HG03565 (cell line): ENCODE measurements around the gene GJA5.

Experiments
- ATAC-seq: cut with Tn5 transposase; IDR thresholded peaks from one replicate; pipeline ENCODE4 v1.9.1; 2021; ENCODE audit warnings: mild to moderate bottlenecking, moderate library complexity; ENCODE audit not compliant: unreplicated experiment

GJA5 gene

DNA sequence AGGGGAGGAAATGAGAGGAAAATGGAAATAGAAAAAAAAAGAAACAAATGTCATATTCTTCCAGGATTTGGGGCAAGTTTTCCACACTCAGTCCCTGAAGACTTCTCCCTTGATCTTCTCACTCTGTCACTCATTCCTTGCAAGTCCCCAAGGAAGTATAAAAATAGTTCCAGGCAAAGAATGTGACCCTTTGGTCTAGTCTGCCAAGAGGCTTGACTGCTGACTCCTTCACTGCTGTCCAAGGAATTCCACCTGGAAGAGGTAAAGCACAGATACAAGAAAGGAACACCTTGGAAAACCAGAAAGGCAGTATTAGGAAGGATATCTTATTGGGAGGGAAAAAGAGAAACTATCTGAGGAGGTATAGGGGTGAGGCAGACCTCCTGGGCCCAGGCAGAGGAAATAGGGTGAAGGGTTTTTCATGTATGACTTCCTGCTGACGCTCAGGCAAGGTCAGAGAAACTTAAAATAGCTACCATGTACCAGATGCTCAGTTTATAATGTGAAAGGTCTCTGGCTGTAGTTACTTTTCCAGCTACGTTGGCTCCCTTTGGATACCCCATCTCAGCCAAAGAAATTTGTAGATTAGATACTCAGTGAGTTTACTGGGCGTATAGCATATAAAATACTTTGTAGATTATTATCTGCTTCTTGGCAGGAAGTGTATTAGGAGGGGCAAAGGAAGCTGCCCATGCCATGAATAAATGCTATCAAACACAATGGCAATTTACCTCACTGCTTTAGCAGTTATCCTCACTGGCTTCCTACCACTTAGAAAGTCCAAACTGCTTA lies 2.0 kb upstream of the GJA5 start:
- ATAC-seq = no peak

DNA sequence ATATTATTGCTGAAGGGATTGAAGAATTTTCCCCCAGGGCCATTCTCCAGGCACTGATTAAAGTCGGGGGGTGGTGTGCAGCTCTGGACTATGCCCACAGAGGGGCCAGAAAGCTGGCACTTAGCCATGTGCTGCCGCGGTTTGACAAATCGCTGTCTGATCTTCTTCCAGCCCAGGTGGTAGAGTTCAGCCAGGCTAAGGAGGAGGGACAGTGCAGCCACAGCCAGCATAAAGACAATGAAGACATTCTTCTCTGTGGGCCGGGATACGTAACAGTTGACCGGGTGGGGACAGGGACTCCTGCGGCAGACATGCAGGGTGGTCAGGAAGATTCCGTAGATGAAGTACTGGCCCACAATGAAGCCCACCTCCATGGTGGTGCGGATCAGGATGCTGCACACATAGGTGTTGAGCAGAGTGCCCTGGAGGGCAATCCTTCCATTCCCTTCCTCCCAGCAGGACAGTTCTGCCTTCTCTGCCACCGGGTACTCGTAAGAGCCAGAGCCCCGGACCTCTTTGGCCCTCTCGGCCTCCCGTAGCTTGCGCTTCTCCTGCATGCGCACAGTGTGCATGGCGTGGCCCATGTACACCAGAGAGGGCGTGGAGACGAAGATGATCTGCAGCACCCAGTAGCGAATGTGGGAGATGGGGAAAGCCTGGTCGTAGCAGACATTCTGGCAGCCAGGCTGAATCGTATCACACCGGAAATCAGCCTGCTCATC lies 1.9 kb downstream of the GJA5 start:
- no peak for ATAC-seq

DNA sequence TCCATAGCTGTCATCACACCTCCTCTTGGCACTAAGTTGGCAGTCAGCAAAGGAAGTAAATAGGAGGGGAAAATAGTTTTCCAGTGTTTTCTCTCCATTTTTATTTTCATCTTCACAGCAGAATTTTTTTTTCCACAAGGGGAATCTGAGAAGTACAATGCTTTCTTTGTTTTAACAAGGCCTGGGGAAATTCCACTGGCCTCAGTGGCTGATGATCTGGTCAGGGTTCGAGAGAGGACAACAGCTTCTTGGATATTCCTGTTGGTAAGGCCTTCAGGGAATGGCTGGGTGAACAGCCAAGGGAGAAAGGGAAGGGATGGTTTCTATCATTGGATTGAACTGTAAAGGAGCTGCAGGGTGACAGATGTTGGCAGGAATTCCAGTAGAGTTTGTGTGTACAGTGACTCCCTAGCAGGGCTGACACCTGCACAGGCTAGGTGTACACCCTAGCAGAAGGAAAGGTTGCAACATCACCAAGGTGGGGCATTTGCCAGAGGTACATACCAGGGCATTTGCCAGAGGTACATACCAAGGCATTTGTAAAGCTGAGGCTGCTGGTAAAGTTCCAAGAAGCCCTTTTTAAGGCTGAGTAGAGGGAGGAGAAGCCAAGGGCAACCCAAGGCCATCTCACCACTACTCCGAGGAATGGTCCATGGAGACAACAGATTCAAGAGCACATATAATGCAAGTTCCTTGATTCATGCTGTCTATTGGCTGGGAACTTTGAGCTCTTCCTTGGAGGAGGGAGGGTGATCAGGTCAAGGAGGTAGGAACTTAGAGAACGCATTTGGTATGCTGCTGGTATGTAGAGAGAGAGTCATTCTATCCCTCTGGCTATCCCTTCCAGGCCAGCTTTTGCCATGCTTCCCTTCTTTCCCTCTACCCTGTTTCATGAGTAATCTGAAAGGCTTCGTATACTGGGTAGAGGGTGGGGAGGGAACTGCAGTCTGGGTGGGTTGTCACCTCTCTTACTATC lies 3.1 kb downstream of the GJA5 start:
- no peak for ATAC-seq

GRCh38 chr1:147756341-147756740 lies 4.1 kb downstream of the GJA5 start:
- no peak for ATAC-seq

- ATAC-seq = no peak
Observed at GRCh38 chr1:147754661-147755060, 5.7 kb downstream of the GJA5 start.

- ATAC-seq = no peak
Observed at GRCh38 chr1:147753081-147753480, 7.3 kb downstream of the GJA5 start.

GRCh38 chr1:147752511-147752910 lies 7.9 kb downstream of the GJA5 start:
- no peak for ATAC-seq

GRCh38 chr1:147751346-147751745 lies 9.1 kb downstream of the GJA5 start:
- no peak for ATAC-seq

GRCh38 chr1:147750618-147751217 lies 9.7 kb downstream of the GJA5 start:
- ATAC-seq = no peak

- no peak for ATAC-seq
Observed at GRCh38 chr1:147749792-147750191, 10.6 kb downstream of the GJA5 start.

DNA sequence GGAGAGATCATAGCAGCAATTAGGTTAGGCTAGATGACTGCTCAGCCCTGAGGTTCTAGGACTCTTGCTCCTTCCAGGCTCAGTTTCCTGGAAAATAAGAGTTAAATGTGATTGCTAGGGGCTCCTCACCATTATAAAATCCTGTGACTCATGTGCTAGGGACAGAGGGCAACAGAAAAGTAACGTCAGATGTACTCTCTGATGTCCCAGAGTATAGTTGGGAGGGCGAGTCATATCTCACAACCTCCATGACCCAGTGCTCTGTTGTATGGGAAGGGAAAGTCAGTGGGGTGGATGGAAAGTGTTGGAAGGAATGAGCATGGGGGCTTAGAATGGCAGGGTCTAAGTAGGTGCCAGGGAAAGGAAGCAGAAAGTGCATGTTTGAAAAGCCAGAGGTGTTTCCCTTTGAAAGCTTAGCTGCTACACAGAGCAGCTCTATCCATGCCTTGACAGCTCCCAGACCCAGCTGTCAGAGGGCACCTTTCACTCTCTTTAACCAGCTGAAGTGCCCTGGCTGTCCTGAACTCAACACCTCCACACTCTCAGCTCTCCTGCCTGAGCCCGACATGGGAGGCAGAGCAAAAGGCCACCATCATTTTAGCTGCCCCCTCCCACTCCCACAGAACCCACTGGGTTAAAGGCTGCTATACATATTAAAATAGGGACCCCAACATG lies 11.6 kb downstream of the GJA5 start:
- ATAC-seq = no peak

DNA sequence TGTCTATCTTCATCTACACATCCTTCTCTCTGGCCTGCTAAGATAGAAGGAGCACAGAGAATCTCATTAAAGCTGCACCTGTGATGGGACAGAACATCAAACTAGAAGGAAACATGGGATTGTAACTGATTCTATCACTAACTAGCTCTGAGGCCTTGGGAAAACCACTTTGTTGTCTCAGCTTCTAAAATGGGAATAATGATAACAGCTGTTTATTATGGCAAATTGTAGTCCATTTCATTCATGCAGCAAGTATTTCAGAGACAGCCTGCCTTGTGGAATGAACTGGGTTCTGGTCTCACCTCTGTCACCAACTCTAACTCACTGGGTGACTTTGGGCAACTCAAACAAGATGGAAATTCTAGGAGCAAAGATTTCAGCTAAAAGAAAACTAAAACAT lies 12.4 kb downstream of the GJA5 start:
- no peak for ATAC-seq

GRCh38 chr1:147745271-147745670 lies 15.1 kb downstream of the GJA5 start:
- ATAC-seq = no peak

GRCh38 chr1:147741065-147741464 lies 19.3 kb downstream of the GJA5 start:
- no peak for ATAC-seq

DNA sequence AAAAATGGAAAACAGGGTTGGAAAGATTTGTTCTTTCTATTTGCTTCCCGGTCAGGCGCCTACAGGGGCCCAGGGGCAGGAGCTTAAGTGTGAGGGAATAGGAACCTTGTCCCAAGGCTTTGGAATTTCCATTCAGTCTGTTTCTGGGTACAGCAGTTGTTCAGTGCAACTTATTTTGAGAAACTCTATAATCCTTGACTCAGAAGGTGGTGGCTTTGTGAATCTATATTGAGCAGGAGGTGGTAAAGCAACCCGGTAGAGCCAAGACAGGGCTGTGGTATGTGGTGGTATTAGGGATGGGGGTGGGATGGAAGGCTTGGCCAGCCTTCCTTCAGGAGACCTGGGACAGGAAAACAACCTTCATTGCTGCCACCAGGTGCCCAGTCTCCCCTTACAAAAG lies 20.0 kb downstream of the GJA5 start:
- ATAC-seq = no peak

DNA sequence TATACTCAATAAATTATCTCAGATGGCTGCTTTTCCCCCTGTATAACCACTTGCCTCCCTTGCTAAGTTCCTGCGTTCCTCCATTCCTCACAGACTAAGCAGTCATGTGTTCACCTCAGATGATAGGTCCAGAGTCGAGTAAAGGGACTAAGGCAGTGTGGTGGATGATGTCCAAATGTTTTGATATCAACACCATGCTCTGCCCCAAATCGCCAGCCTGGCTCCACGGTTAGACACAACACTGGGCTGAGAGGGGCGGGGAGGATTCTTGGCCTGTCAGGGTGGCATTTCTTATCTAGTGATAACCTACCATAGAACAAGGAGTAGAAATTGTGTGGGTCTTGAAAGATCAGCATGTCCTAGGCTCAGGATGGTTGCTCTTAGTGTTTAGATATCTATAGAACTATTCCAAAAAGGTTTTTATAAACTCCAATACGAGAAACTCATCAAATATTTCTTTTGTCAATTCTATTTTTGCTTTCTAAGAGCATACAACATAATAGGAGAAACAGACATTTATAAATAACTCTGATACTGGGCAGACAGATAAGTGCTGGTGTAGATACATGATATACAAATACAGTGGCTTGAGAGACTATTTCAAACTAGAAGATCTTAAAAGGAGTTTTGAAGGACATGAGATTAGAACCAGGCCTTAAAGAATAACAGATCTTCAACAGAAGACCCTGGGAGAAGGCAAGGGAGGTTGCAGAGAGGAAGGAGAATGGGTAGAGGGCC lies 21.5 kb downstream of the GJA5 start:
- no peak for ATAC-seq

DNA sequence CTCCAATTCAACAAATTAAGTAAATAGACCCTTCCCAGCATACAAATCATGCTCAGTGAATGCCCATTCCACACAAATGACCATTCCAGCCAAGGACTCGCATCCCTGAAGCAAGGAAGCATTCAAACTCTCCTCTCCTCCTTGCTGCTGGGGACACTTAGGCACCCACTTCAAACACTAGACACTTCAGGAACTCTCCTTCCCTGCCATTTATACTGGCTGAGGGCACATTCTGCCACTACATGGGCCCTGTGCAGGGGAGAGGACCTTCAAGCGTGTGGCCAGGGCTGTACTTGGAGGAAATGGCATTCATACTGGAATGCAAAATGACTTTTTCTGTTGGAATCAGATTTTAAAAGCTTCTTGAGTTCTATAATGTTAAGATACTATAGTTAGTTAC lies 22.3 kb downstream of the GJA5 start:
- no peak for ATAC-seq

GRCh38 chr1:147736883-147737282 lies 23.5 kb downstream of the GJA5 start:
- ATAC-seq = no peak

DNA sequence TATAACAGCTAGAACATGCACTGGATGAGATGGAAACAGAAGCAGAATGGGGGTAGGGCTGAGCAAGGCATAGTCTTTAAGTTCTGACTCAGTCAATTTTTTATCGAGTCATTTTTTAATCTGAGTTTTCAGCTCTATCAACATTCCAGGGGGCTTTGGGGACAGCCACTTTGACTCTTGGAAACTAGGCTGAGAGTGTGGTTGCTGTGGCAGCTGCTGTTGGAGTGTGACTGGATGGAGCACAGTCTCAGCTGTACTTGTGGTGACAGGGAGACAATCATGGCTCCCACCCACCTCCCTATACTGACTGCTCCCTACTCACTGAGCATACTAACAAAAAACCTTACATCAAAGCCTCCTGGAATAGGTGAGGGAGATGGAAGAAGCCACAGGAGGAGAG lies 25.0 kb downstream of the GJA5 start:
- ATAC-seq = no peak
